K562 (cell line): ENCODE results near the gene TBC1D7. TPM values are rescaled to one million over a fixed set of nuclear protein-coding genes. Genes with fewer than 3 reads are reported as not detected.

ENCODE experiments used
- ATAC-seq: fragments of 200-7000 bp; cut with Tn5 transposase; 3 replicates; pipeline ENCODE4 v1.9.1; 2020; ENCODE audit warnings: moderate library complexity
- BruUV-seq: library from RNA; stranded (reverse); fragments of 400-500 nt; replicated peaks from 2 replicates; lab custom pipeline; 2021; lab: Mats Ljungman, UMichigan
- CTCF ChIA-PET: fragments of 300-600 bp; formaldehyde crosslinking; extraction: SDS; loops from one replicate; lab custom pipeline; 2021; ENCODE audit warnings: low intra/inter-chr PET ratio; lab: Yijun Ruan, JAX
- POLR2A ChIA-PET: fragments of 300-600, 350-650 bp; sonication (Branson Sonifier 250); formaldehyde crosslinking; extraction: SDS; loops from one replicate; lab custom pipeline; 2021; ENCODE audit warnings: antibody characterized with exemption, inconsistent platforms; lab: Yijun Ruan, JAX
- DNase-seq, 4 experiments: peaks; one replicate each; pipeline versions ENCODE4 v3.0.0 to v3.0.0-alpha.2; 2011 to 2018; ENCODE audit warnings: low spot score in 3 of 4, mixed read lengths in 3 of 4; ENCODE audit errors: extremely low read depth in 1 of 4
- FAIRE-seq: peaks from 2 replicates; lab custom pipeline; 2011; peaks lifted over from hg19 to GRCh38; lab: Jason Lieb, UNC
- H2AFZ ChIP-seq: 2 replicates; pipeline ENCODE4 v1.6.0; 2011; ENCODE audit warnings: low read depth, low read length, control low read depth, inconsistent platforms
- H3K27ac ChIP-seq: fragments of 200-600 bp; 3 replicates; pipeline ENCODE4 v1.8.0; 2011; ENCODE audit warnings: low read depth, mild to moderate bottlenecking, control low read depth, inconsistent platforms, low read length, moderate library complexity, mixed read lengths; ENCODE audit errors: extremely low read depth
- H3K27me3 ChIP-seq, 2 experiments: fragments of 300-600 bp in 1 of 2; 2 replicates in 1 of 2; 3 replicates in 1 of 2; pipeline versions ENCODE4 v1.6.0 to v1.8.0; 2011; ENCODE audit warnings: inconsistent platforms in 2 of 2, low read length in 2 of 2, mild to moderate bottlenecking in 1 of 2, mixed read lengths in 1 of 2, moderate library complexity in 1 of 2; ENCODE audit not compliant: control insufficient read depth in 2 of 2, insufficient read depth in 2 of 2
- H3K36me3 ChIP-seq: fragments of 300-600 bp; 3 replicates; pipeline ENCODE4 v1.8.0; 2011; ENCODE audit warnings: mild to moderate bottlenecking, low read length, inconsistent platforms; ENCODE audit not compliant: control insufficient read depth, insufficient read depth
- H3K4me1 ChIP-seq, 2 experiments: fragments of 200-600 bp in 1 of 2; replicated peaks in 1 of 2; 2 replicates in 1 of 2; 3 replicates in 1 of 2; pipeline versions ENCODE4 v1.5.1 to v1.8.0; 2011; ENCODE audit warnings: inconsistent platforms in 2 of 2, low read length in 2 of 2, mild to moderate bottlenecking in 1 of 2, mixed read lengths in 1 of 2, moderate library complexity in 1 of 2; ENCODE audit not compliant: control insufficient read depth in 2 of 2, insufficient read depth in 2 of 2
- H3K4me2 ChIP-seq: 2 replicates; pipeline ENCODE4 v1.6.1; 2011; ENCODE audit warnings: low read length, control low read depth, inconsistent platforms, mixed read lengths; ENCODE audit not compliant: insufficient read depth
- H3K4me3 ChIP-seq: fragments of 200-600 bp; sonication (generic), shearing (Covaris generic); 2 replicates; pipeline ENCODE4 v1.5.1; 2016; ENCODE audit warnings: control low read depth, inconsistent platforms
- H3K79me2 ChIP-seq: fragments of 200-600 bp; 3 replicates; pipeline ENCODE4 v1.8.0; 2011; ENCODE audit warnings: low read length, inconsistent platforms; ENCODE audit not compliant: control insufficient read depth, insufficient read depth
- H3K9ac ChIP-seq, 2 experiments: 2 replicates each; pipeline versions ENCODE4 v1.6.0 to v1.6.1; 2011; ENCODE audit warnings: low read depth in 2 of 2, low read length in 2 of 2, control low read depth in 1 of 2, inconsistent platforms in 1 of 2, mild to moderate bottlenecking in 1 of 2, mixed read lengths in 1 of 2; ENCODE audit not compliant: insufficient read depth in 1 of 2
- H3K9me1 ChIP-seq: one replicate; pipeline ENCODE4 v1.6.0; 2011; ENCODE audit warnings: inconsistent platforms, mild to moderate bottlenecking, low read length, moderate library complexity; ENCODE audit not compliant: control insufficient read depth, insufficient read depth
- H3K9me3 ChIP-seq: replicated peaks from 2 replicates; pipeline ENCODE4 v1.5.1; 2011; ENCODE audit warnings: low read depth, low read length, inconsistent platforms; ENCODE audit not compliant: control insufficient read depth, insufficient read depth
- H4K20me1 ChIP-seq: replicated peaks from 2 replicates; pipeline ENCODE4 v1.6.1; 2011; ENCODE audit warnings: low read length, inconsistent platforms, mixed read lengths; ENCODE audit not compliant: control insufficient read depth, insufficient read depth
- CBFA2T2 ChIP-seq: fragments of 450-650 bp; conservative IDR thresholded peaks from 2 replicates; pipeline ENCODE4 v1.6.1; 2017; ENCODE audit warnings: mild to moderate bottlenecking
- CREB1 ChIP-seq, 2 experiments: sonication (generic) in 1 of 2; formaldehyde crosslinking in 1 of 2; IDR thresholded peaks; 2 replicates each; pipeline versions ENCODE4 v1.6.1 to v1.8.0; 2012 to 2022; ENCODE audit warnings: inconsistent platforms in 1 of 2, mild to moderate bottlenecking in 1 of 2, missing genetic modification reagents in 1 of 2, moderate library complexity in 1 of 2
- EGR1 ChIP-seq: fragments of 450-650 bp; conservative IDR thresholded peaks from 2 replicates; pipeline ENCODE4 v1.6.1; 2017; ENCODE audit warnings: mild to moderate bottlenecking
- HDAC8 ChIP-seq: fragments of 450-650 bp; IDR thresholded peaks from 2 replicates; pipeline ENCODE4 v1.6.1; 2016; ENCODE audit warnings: mild to moderate bottlenecking, missing genetic modification characterization, moderate library complexity, missing compliant biosample characterization
- HMG20B ChIP-seq: fragments of 250-450 bp; sonication (Bioruptor Pico); IDR thresholded peaks from 2 replicates; pipeline ENCODE4 v1.5.0; 2021; ENCODE audit warnings: mild to moderate bottlenecking
- IRF2 ChIP-seq: sonication (generic); formaldehyde crosslinking; IDR thresholded peaks from 2 replicates; pipeline ENCODE4 v1.8.1; 2022; ENCODE audit warnings: mild to moderate bottlenecking, missing genetic modification reagents
- LCOR ChIP-seq: sonication (generic); formaldehyde crosslinking; IDR thresholded peaks from 2 replicates; pipeline ENCODE4 v1.8.0; 2022; ENCODE audit warnings: mild to moderate bottlenecking, missing genetic modification reagents
- NFATC3 ChIP-seq: fragments of 450-650 bp; IDR thresholded peaks from 2 replicates; pipeline ENCODE4 v1.6.1; 2017; ENCODE audit warnings: mild to moderate bottlenecking
- PRPF4 ChIP-seq: fragments of 200-400 bp; formaldehyde crosslinking; IDR thresholded peaks from one replicate; pipeline ENCODE4 v1.6.1; 2017; ENCODE audit warnings: low read length, low read depth, mild to moderate bottlenecking; ENCODE audit not compliant: insufficient read depth, poor library complexity, severe bottlenecking
- RFX5 ChIP-seq: IDR thresholded peaks from 2 replicates; pipeline ENCODE4 v1.6.1; 2011; ENCODE audit warnings: low read depth, mild to moderate bottlenecking, improper control_type of control experiment, low read length
- SMARCA4 ChIP-seq: fragments of 450-650 bp; IDR thresholded peaks from 2 replicates; pipeline ENCODE4 v1.6.1; 2016
- TCF3 ChIP-seq: sonication (generic); formaldehyde crosslinking; IDR thresholded peaks from 2 replicates; pipeline ENCODE4 v1.4.0; 2020; ENCODE audit warnings: mild to moderate bottlenecking, missing genetic modification reagents
- ZBTB17 ChIP-seq: fragments of 450-650 bp; formaldehyde crosslinking; IDR thresholded peaks from 2 replicates; pipeline ENCODE4 v1.4.0; 2020; ENCODE audit warnings: mild to moderate bottlenecking
- ZNF146 ChIP-seq: IDR thresholded peaks from one replicate; pipeline ENCODE4 v1.6.1; 2018; ENCODE audit warnings: missing compliant biosample characterization; ENCODE audit not compliant: unreplicated experiment
- ZNF224 ChIP-seq: sonication (generic); formaldehyde crosslinking; IDR thresholded peaks from 2 replicates; pipeline ENCODE4 v1.8.0; 2022; ENCODE audit warnings: mild to moderate bottlenecking, missing genetic modification reagents
- ZNF431 ChIP-seq: sonication (generic); formaldehyde crosslinking; IDR thresholded peaks from 2 replicates; pipeline ENCODE4 v1.8.0; 2022; ENCODE audit warnings: mild to moderate bottlenecking, missing genetic modification reagents
- ZNF551 ChIP-seq: fragments of 250-450 bp; sonication (Bioruptor Pico); IDR thresholded peaks from 2 replicates; pipeline ENCODE4 v1.5.0; 2021; ENCODE audit warnings: mild to moderate bottlenecking, moderate library complexity
- WGBS: fragments of 100-300 bp; shearing (Covaris generic); methylation state at CpG from one replicate; pipeline ENCODE4 v1.1.6; 2016; ENCODE audit warnings: low coverage, mixed read lengths; ENCODE audit not compliant: insufficient coverage; ENCODE audit errors: missing lambda C conversion rate; 5-methylcytosine and 5-hydroxymethylcytosine counted together
- in situ Hi-C: fragments of 300-500 bp; cut with MboI; formaldehyde crosslinking; loops from 4 replicates; pipeline ENCODE4 v1.15.0; 2018; ENCODE audit warnings: inconsistent platforms, mixed read lengths
- intact Hi-C: fragments of 100-400 bp; cut with micrococcal nuclease; formaldehyde crosslinking; loops from 2 replicates; pipeline ENCODE4 v1.14.2; 2022
- polyA plus RNA-seq, 8 experiments: library from polyadenylated mRNA; depleted of rRNA in 4 of 8; stranded (reverse) in 5 of 8; unstranded in 3 of 8; fragments of >200 nt; fragmentation: Nextera tagmentation in 2 of 8; fragmentation: Illumina TruSeq in 1 of 8; extraction: Ambion mirVana in 2 of 8; extraction: Trizol in 1 of 8; gene quantifications; 2 replicates each; pipeline versions ENCODE4 v1.2.1 to v1.2.3, GENCODE V29; 2011 to 2014; ENCODE audit warnings: inconsistent platforms in 1 of 8, missing spikeins in 1 of 8
- total RNA-seq, 7 experiments: library from RNA; depleted of rRNA in 6 of 7; stranded (reverse); fragments of >200 nt in 6 of 7; fragmentation: Illumina TruSeq in 2 of 7; extraction: Trizol in 2 of 7; gene quantifications; 2 replicates each; pipeline versions ENCODE4 v1.2.1 to v1.2.3, GENCODE V29; 2011 to 2021; ENCODE audit warnings: low replicate concordance in 1 of 7
- TF ChIP-seq, protein P1 (sequence below): fragments of 450-650 bp; formaldehyde crosslinking; IDR thresholded peaks from 2 replicates; pipeline ENCODE4 v1.4.0; 2022; ENCODE audit warnings: missing genetic modification characterization
- TF ChIP-seq, protein P2 (sequence below): fragments of 250-450 bp; sonication (Bioruptor Pico); IDR thresholded peaks from 2 replicates; pipeline ENCODE4 v1.4.0; 2020; ENCODE audit warnings: borderline replicate concordance
- TF ChIP-seq, protein P3 (sequence below): sonication (generic); formaldehyde crosslinking; IDR thresholded peaks from 2 replicates; pipeline ENCODE4 v1.9.0; 2022; ENCODE audit warnings: mild to moderate bottlenecking, missing genetic modification reagents

TBC1D7 gene
- total and polyA plus RNA-seq, 9 of the 15 experiments (the other 6 are each of a cell fraction or from before 2014, with no cell fraction given), result 49.4 to 107 (median 61.1) TPM

- H3K9ac ChIP-seq, result no peak overlapping the region; a peak in 1 of 4 replicates
- H2AFZ ChIP-seq, result no peak overlapping the region
- H3K79me2 ChIP-seq, result no peaks in the 10 kb centered on the region
- in situ Hi-C loops, result no loop called here
- no peak for DNase-seq
- POLR2A ChIA-PET, result interaction anchor here (0.6 to 1.1 kb wide), 5 partner anchors 8 to 28 kb away, joined by 3 to 5 read pairs (median 3); no protein-coding TSS in a partner anchor
- ATAC-seq, result no peak
- CTCF ChIA-PET, result no interaction called here
- intact Hi-C loops, result no loop called here
- FAIRE-seq, result no peak
- H3K36me3 ChIP-seq, result no peaks in the 10 kb centered on the region
- no peaks in the 10 kb centered on the region for H4K20me1 ChIP-seq
- H3K9me3 ChIP-seq, result no peaks in the 10 kb centered on the region
- WGBS, result 35% methylated on average over 9 of the region's 9 CpGs
- no peaks in the 10 kb centered on the region for H3K9me1 ChIP-seq
- H3K4me1 ChIP-seq, result no peaks in the 10 kb centered on the region; a peak in 2 of 5 replicates
- no peak overlapping the region for H3K27ac ChIP-seq
- TF ChIP-seq SMARCA4, result no peak
- TF ChIP-seq ZBTB17 (CRISPR knock-in tag), result no peak
- TF ChIP-seq ZNF431 (CRISPR knock-in tag), result no peak
- TF ChIP-seq, protein P1, sequence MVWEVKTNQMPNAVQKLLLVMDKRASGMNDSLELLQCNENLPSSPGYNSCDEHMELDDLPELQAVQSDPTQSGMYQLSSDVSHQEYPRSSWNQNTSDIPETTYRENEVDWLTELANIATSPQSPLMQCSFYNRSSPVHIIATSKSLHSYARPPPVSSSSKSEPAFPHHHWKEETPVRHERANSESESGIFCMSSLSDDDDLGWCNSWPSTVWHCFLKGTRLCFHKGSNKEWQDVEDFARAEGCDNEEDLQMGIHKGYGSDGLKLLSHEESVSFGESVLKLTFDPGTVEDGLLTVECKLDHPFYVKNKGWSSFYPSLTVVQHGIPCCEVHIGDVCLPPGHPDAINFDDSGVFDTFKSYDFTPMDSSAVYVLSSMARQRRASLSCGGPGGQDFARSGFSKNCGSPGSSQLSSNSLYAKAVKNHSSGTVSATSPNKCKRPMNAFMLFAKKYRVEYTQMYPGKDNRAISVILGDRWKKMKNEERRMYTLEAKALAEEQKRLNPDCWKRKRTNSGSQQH (CRISPR knock-in tag), result no peak
- no peak for TF ChIP-seq CREB1 (IDR thresholded peaks at IDR 0.05)
- no peak for TF ChIP-seq CREB1 (CRISPR knock-in tag; IDR thresholded peaks at IDR 0.05)
- no peak for TF ChIP-seq PRPF4
- no peak for TF ChIP-seq HDAC8
- no peak for TF ChIP-seq ZNF224
- no peak for TF ChIP-seq ZNF551
- TF ChIP-seq IRF2 (CRISPR knock-in tag), result no peak
- TF ChIP-seq CBFA2T2, result no peak
- TF ChIP-seq, protein P2, sequence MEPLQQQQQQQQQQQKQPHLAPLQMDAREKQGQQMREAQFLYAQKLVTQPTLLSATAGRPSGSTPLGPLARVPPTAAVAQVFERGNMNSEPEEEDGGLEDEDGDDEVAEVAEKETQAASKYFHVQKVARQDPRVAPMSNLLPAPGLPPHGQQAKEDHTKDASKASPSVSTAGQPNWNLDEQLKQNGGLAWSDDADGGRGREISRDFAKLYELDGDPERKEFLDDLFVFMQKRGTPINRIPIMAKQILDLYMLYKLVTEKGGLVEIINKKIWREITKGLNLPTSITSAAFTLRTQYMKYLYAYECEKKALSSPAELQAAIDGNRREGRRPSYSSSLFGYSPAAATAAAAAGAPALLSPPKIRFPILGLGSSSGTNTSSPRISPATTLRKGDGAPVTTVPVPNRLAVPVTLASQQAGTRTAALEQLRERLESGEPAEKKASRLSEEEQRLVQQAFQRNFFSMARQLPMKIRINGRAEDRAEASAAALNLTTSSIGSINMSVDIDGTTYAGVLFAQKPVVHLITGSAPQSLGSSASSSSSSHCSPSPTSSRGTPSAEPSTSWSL (CRISPR knock-in tag), result no peak
- no peak for TF ChIP-seq TCF3 (CRISPR knock-in tag)
- no peak for TF ChIP-seq HMG20B (CRISPR knock-in tag)
- no peak for TF ChIP-seq LCOR (CRISPR knock-in tag)
- TF ChIP-seq, protein P3, sequence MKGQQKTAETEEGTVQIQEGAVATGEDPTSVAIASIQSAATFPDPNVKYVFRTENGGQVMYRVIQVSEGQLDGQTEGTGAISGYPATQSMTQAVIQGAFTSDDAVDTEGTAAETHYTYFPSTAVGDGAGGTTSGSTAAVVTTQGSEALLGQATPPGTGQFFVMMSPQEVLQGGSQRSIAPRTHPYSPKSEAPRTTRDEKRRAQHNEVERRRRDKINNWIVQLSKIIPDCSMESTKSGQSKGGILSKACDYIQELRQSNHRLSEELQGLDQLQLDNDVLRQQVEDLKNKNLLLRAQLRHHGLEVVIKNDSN, result no peak
- TF ChIP-seq ZNF146, result no peak
- no peak for TF ChIP-seq EGR1
- TF ChIP-seq RFX5, result no peak
- no peak for TF ChIP-seq NFATC3
- H3K27me3 ChIP-seq, result peaks cover 0 to 22% of the 10 kb centered on the region in 2 experiments; a peak in 3 of 5 replicates
- BruUV-seq, result no TSS peak
- no peak overlapping the region for H3K4me2 ChIP-seq
- no peak overlapping the region for H3K4me3 ChIP-seq
Observed at GRCh38 chr6:13371421-13372072, 43.2 kb upstream of the TBC1D7 start.
